GM21528 (cell line): ENCODE measurements around the gene KCNMB3.
"Not testable (repeated sequence)": the region's sequence is repeated elsewhere in the genome, so short reads cannot be mapped to it uniquely, and the experiment has no call there.

Experiments
- ATAC-seq: cut with Tn5 transposase; IDR thresholded peaks from one replicate; pipeline ENCODE4 v1.9.1; 2021; ENCODE audit warnings: mild to moderate bottlenecking, moderate library complexity; ENCODE audit not compliant: unreplicated experiment, low FRiP score

Gene KCNMB3, protein sequence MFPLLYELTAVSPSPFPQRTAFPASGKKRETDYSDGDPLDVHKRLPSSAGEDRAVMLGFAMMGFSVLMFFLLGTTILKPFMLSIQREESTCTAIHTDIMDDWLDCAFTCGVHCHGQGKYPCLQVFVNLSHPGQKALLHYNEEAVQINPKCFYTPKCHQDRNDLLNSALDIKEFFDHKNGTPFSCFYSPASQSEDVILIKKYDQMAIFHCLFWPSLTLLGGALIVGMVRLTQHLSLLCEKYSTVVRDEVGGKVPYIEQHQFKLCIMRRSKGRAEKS

GRCh38 chr3:179250803-179251476 lies at the start of gene KCNMB3:
Gene KCNMB3 (minus strand): TSS chr3:179251114. CDS start chr3:179250990, 124 bp downstream.
- ATAC-seq: no peak

GRCh38 chr3:179299999-179300613 lies 49.2 kb upstream of the KCNMB3 start:
- ATAC-seq: no peak

DNA sequence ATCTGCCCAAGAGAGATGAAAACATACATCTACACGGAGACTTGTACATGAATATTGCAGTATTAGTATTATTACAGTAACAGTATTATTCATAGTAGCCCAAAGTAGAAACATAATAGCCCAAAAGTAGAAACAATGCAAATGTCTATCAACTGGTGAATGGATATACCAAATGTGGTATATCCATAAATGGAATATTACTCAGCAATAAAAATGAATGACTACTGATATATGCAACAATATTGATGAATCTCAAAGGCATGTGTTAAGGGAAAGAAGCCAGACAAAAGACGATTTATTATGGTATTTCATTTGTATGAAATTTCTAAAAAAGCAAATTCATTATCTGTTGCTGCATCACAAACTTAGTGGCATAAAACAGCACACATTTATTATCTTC lies 48.4 kb upstream of the KCNMB3 start:
- ATAC-seq: no peak

GRCh38 chr3:179297971-179298725 lies 47.2 kb upstream of the KCNMB3 start:
- ATAC-seq: no peak

DNA sequence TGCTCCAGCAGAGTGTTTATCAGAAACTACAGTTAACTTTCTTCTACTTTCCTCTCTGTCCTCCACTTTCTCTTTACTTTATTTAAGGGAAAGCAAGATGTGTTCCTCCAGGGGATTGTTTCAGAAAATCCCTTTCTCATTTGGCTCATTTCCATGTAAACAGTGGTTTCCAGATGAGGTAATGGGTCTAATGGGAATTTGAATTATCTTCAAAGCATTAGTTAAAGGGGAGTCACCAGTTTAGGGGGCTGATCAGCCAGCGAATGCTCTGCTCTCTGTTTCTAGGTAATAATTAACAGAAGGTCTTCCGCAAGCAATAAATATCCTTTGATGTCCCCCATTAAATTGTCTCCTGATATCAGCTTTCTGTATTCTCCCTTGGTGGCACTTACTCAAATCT lies 41.5 kb upstream of the KCNMB3 start:
- no peak for ATAC-seq

DNA sequence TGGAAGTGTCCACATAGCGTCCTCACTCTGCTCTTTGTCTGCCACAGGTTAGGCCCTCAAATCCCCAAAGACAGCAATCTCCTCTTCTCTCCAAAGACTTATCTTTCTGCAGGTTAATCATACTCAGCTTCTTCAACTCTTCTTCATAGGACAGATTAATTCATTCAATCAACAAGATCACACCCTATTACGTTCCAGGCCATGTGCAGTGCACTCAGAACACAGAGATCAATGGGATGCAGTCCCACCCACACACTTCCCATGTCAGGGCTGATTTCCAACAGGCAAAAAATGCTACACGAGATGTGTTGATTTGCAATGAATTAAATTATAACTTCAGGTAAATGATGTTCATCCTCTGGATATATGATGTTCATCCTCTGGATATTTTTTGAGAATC lies 38.4 kb upstream of the KCNMB3 start:
- ATAC-seq: no peak

DNA sequence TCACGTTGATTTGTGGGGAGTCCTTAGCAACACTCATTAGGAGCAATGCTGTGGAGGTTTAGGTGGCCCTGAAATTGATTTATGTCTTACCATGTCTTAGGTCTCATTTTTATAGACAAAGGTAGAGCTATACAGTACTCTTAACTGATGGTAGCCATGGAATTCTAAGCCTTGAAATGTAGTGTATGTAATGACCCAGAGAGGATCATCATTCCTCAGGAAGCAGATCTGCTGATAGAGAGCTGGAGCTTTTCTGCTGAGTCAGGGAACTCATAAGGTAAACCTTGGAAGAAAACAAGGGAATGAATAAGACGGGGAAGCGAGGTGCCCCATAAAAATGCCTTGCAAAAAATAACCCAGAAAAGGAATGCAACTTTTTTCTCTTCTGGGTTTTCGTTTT lies 37.9 kb upstream of the KCNMB3 start:
- ATAC-seq: no peak

- no peak for ATAC-seq
These were observed 35.4 kb upstream of the KCNMB3 start for GRCh38 chr3:179286331-179286730.

DNA sequence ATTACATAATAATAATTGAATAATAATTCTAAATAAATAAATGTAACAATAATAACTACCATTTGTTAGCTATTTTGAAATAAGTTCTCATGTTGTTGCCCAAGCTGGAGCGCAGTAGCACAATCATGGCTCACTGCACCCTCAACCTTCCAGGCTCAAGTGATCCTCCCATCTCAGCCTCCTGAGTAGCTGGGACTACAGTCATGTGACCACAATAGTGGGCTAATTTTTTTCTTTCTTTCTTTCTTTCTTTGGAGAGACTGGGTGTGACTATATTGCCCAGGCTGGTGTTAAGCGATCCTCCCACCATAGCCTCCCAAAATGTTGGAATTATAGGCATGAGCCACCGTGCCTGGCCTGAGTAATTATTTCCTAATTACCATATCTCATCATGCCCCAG lies 30.9 kb upstream of the KCNMB3 start:
- no peak for ATAC-seq

- no peak for ATAC-seq
These were observed 28.9 kb upstream of the KCNMB3 start for GRCh38 chr3:179279837-179280236.

DNA sequence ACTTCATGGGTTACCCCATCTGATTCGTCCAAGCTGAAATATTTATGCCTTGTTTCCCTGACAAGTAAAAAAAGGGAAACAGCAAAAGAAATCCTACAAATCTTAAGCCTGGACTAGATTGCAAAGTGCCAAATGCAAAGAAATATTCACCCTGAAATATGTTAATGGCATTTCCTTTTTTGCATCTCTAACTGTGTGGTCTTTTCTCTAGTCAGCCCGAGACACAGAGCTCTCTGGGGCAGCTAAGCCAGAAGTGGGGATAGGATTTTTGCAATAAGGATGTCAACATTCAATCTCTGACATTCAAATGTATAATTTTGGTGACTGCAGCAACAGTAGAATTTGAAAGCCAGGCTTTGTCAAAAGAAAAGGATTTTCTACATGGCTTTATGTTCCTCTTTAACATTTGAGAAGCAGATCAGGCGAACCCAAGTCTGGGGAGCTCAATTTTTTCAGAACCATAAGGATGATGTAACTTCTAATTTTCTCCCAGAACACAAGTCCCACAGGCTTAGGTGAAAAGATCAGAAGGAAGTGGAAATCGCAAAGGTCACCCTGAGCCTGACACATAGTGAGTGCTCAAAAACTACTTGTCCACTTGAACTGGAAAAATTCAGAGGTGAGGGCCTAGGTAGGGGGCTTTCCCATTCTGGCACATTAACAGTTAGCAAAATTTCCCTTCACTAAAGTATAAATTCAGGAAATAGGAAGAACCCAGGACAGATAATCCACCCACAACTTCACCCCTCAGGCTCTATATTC lies 28.2 kb upstream of the KCNMB3 start:
- ATAC-seq: no peak

DNA sequence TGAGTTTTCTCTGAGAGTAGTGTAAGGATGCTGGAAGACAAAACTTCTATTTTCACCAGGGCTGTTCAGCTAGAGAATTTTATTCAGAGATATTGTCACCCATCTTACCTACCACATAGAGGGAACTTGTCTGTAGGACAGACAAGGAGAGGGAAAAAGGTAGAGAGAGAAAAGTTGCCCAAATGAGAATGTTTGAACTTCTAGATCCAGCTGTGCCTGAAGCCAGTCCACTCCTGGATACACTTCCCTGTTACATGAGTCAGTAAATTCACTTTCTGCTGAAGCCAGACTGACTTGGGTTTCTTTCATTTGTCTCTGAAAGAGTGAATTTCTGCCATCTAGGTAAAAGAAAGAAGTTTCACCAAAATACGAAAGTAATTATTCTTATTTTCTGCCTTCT lies 27.2 kb upstream of the KCNMB3 start:
- no peak for ATAC-seq

- ATAC-seq: no peak
These were observed 25.8 kb upstream of the KCNMB3 start for GRCh38 chr3:179276743-179277142.

DNA sequence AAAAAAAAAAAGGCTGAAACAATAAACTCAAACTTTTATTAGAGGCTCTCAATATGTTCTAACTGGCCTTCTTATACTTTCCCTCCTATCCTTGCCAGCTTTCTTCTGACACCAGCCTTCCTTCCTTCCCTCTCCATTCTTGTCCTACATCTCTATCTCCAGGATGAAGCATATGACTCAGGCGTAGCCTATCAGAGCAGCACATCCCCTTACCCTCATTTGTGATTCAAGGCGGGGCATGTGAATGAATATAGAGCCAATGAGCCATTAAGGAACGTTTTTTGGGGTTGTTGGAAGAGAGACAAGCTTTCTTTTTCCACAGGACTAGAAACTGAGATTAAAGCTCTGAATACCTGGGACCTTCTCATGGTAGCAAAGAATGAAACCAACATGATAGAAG lies 25.1 kb upstream of the KCNMB3 start:
- ATAC-seq: no peak

GRCh38 chr3:179274434-179274833 lies 23.5 kb upstream of the KCNMB3 start:
- ATAC-seq: not testable (repeated sequence)

DNA sequence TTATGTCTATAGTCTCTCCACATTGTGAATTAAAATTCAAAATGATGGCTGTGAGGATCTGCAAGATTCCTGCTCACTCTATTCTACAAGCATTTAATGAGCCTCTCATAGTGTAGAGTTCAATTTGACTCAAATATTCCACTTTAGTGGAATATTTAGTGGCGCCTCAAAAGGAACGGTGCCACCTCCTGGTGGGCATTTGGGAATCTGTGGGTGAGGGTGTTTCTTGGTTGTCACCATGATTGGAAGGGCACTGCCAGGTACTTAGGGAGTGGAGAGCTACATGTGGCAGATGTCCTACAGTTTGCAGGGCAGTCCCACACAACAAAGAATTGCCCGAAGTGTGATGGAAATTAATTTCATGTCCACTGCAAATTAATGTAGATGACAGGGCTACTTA lies 21.5 kb upstream of the KCNMB3 start:
- no peak for ATAC-seq

DNA sequence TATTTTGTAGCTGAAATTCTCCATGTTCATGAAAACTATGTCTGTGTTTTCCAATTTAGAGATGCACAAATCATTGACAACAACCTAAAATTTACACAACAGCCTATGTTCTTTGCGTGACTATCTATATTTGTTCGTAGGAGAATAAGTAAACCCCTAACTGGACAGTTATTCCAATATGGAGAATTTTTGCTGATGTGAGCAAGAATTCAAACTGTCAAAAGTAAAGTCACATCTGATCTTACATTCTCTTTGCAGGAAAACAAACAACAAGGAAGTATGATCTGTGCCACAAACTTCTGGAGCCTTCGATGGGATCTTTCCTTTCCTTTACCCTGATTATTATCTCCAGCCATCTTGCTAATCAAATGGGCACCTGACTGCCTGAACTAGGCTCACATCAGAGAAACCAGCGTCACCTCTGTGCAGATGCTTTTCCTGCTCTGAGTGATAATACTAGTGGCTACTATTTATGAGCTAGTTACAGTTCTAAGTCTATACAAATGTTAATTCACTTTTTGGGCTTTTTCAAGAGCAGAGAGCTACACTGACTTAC lies 18.3 kb upstream of the KCNMB3 start:
- no peak for ATAC-seq

DNA sequence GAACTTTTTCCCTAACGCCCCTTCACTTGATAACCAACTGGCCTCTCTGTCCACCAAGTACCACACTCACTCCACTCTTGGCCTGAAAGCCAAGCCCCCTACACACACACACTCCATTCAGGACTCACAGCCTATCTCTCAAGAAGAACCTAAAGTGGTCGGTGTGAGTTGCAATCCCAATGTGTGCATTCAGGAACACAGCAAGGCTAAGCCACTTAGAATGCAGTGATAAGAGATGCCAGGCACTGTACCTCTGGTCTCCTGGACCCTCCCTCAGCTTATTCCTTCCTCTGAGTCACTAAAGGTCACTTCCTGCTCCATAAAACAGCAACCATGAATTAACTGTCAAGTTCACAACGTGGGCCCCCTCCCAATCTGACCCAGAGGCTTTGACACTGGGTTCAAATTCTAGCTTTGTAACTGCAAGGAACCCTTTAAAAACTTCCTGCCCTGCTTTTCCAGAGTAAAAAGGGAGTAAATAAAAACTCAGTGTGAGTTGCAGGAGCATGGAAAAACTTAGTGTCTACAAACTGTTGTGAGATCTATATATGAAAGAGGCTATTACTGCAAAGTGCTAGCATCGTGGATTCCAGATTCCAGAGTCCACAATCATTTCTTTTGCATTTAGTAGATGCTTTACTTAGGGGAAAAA lies 17.6 kb upstream of the KCNMB3 start:
- no peak for ATAC-seq

GRCh38 chr3:179266701-179267211 lies 15.8 kb upstream of the KCNMB3 start:
- no peak for ATAC-seq
